GM19395 (cell line): ENCODE results near the gene PAPLN.
A peak's percentile ranks its signal among the peaks of the same experiment; 100 is the strongest.
"Not testable (repeated sequence)": the region's sequence is repeated elsewhere in the genome, so short reads cannot be mapped to it uniquely, and the experiment has no call there.

Experiments
- ATAC-seq: cut with Tn5 transposase; IDR thresholded peaks from one replicate; pipeline ENCODE4 v1.9.1; 2021; ENCODE audit warnings: mild to moderate bottlenecking, moderate library complexity; ENCODE audit not compliant: unreplicated experiment

PAPLN gene

DNA sequence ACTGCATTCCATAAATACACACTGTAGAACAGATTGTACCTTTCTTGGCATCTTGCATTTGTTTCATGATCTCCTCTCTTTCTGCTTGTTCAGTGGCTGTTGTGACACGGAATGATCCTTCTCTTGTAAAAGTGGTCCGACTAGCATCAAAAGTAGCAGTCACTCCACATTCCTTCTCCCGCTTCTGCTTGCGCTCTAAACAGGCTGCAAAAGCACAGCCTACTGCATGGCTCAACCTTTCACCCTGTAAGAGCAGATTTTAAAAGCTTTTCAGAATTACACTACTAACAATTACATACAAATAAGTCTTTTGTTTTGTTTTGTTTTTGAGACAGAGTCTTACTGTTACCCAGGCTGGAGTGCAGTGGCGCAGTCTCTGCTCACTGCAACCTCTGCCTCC, 49.8 kb downstream of the PAPLN start:
- no peak for ATAC-seq

- no peak for ATAC-seq
Measured at GRCh38 chr14:73289308-73289707, 52.0 kb downstream of the PAPLN start.

GRCh38 chr14:73289729-73290128, 52.4 kb downstream of the PAPLN start:
- ATAC-seq = no peak

GRCh38 chr14:73290279-73290678, 53.0 kb downstream of the PAPLN start:
- peak; percentile 79 for ATAC-seq

DNA sequence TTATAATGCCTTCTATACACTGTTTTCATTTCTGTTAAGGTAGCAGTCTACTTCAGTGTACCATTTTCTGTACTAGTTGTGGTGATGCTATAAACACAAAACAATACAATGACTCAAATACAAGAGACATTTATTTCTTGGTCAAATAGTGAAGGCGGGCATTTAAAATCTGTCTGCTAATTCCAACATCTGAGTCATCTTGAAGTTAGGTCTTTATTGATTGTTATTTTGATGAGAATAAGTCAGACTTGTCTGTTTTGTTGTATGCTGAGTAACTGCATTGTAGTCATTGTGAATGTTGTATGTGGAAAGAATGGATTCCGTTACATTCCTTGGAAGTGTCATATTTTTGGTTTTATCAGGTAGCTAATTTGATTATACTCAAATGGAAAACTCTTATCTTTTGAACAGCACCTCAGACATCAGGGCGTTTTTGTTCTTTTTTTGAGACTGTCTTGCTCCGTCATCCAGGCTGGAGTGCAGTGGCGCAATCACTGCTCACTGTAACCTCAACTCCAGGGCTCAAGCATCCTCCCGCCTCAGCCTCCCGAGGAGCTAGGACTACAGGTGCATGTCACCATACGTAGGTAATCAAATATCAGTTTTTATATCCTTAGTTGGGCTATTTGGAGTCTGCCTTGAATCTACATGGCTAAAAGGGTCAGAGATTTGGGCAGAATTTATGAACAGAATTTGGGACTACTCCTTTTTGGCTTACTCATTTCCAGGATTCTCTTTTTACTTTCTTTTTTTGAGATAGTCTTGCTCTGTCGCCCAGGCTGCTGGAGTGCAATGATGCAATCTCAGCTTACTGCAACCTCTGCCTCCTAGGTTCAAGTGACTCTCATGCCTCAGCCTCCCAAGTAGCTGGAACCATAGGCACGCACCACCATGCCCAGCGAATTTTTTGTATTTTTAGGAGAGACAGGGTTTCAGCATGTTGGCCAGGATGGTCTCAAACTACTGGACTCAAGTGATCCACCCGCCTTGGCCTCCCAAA, 56.8 kb downstream of the PAPLN start:
- ATAC-seq = no peak

DNA sequence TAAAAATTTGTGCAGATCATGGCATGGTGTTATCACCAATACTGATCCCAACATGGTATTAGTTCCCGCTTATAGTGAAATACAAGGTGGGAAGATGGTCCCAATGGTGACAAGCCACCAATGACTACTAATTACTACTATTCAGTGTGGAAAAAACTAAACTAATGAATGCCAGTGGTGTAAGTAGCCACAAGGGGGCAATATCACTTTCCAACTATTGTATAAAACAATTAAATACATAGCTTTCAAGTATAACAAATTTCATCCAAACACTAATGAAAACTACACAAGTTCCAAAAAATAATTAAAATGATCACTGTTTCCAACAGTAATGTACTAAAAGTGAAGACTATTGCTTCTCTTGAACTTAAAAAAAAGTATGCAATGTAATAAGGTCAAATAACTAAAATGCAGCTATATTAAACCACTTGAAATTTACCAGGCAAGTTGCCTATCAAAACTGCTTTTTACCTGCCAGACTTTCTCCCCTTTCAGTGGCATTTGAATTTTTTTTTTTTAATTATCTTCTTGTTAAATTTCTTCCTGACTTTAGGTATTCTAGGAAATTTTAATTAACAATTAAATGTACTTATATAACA, 58.0 kb downstream of the PAPLN start:
- ATAC-seq = no peak

- no peak for ATAC-seq
Measured at GRCh38 chr14:73305499-73305898, 68.2 kb downstream of the PAPLN start.

- ATAC-seq = no peak
Measured at GRCh38 chr14:73307261-73307660, 70.0 kb downstream of the PAPLN start.

DNA sequence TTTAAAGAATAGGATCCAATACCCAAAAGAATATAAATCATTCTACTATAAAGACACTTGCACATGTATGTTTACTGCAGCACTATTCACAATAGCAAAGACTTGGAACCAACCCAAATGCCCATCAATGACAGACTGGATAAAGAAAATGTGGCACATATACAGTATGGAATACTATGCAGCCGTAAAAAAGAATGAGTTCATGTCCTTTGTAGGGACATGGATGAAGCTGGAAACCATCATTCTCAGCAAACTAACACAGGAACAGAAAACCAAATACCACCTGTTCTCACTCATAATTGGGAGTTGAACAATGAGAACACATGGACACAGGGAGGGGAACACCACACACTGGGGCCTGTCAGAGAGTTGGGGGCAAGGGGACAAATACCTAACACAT, 71.9 kb downstream of the PAPLN start:
- ATAC-seq = not testable (repeated sequence)

GRCh38 chr14:73311708-73312030, 74.4 kb downstream of the PAPLN start:
- ATAC-seq = no peak

DNA sequence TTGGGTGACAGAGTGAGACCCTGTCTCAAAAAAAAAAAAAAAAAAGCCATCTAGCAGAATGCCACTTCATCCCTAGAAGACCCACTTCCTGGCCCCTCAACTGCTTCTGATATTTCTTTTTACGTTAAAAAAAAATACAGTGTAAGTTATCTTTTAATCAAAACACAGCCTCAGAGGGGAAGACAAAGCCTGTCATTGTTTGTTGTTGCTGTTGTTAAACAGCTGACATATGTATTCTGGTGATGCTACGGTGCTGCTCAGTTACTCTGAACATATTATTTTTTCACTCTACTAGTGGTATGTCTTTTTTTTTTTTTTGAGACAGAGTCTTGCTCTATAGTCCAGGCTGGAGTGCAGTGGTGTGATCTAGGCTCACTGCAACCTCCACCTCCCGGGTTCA, 75.4 kb downstream of the PAPLN start:
- no peak for ATAC-seq

- ATAC-seq = no peak
Measured at GRCh38 chr14:73313151-73313550, 75.8 kb downstream of the PAPLN start.

DNA sequence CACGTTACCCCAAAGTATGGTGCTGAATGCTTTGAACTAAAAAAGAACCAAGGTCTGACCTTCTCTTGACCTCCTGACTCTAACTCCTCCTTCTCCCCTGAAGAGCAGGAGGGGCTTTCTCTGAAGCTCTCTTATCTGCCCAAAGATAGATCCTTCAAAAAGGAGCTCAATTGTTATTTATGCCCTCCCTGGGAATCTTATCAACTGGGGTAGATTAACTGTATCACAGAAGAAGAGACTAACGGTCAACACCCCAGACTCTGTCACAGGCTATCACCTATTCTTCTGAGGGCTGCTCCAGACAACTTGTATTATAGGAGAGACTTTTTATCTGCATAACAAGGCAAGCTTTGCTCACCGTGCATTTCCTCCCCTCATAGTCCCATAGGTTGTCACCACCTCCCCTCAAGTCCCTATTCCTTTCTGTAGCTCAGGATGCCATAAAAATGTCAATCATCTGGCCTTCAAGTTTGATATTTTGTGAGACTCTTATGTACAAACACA, 86.6 kb downstream of the PAPLN start:
- no peak for ATAC-seq
